Measurements from ENCODE around the gene DTNBP1.

Gene DTNBP1

DNA sequence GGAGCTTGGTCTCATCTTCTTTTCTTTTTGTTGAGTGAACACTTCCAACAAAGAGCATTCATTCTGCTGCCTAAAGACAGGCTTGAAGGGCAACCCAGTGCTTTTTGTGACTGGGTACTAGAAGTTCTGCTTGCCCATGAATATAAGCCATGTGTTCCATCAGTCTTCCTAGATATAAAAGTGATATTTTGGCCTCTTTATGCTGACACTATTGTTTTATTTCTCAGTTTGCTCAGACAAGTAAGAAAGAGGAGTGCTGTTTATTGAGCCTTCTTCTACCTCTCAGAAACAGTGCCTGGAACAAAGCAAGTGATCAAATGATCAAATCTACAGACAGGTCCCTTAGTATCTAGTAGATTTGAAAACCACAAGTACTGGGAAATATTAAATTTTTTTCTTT, 2.4 kb upstream of the DTNBP1 start:
- DNase-seq: no peak

DNA sequence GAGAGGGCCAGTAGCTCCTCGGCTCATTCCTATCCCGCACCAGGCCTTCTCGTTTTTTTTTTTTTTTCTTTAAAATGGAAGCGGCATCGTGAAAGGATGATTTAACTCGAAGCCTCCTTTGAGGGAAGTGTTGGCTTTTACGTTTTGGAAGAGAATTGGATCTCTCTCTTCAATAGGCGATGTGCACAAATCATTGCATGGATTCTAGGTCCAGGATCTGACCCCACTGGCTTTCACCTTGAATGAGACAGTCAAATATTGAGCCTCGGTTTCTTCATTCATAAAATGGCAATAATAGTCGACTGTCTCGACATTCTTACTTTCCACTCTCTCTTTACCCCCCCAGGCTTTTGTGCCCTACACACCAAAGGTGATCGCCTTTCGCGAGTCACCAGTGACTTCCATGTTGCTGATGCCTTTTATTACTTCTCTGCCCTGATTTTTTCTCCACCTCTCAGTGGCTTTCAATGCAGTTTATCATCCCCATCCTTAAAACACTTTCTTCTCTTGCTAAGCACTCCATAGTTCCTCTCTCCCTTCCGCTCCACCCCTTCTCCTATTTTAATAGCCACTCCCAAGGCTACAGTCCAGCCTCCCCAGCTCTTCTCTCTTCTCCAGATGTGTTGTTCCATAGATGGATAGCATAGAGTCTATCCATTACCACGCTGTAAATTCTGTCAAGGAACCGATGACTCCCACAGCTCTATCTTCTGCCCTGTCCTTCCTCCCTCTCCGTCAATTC, 473 bp upstream of the DTNBP1 start:
- no peak for DNase-seq

DNA sequence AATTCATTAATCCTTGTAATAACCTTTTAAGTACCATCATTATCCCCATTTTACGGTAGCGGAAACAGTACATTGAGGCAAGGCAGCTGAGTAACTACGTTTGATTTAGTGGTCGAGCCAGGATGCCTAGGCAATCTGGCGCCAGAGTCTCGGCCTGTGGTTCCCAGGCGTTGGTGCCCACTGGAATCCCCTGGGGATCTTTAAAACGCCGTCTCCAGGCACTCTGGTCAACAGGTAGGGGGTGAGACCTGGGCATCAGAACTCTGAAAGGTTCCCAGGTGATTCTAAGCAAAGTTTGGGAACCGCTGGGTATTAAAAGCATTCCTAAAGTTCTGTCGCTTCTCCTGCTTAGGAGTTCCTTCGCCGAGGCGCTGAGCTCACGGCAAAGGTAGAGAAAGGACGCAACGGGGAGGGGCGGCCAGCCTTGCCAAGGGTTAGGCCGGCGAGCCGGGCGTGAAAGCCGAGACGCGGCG, 939 bp downstream of the DTNBP1 start:
- DNase-seq: no peak

- no peak for DNase-seq
Observed at GRCh38 chr6:15659181-15659580, 3.6 kb downstream of the DTNBP1 start.

- no peak for DNase-seq
Observed at GRCh38 chr6:15658181-15658744, 4.6 kb downstream of the DTNBP1 start.

DNA sequence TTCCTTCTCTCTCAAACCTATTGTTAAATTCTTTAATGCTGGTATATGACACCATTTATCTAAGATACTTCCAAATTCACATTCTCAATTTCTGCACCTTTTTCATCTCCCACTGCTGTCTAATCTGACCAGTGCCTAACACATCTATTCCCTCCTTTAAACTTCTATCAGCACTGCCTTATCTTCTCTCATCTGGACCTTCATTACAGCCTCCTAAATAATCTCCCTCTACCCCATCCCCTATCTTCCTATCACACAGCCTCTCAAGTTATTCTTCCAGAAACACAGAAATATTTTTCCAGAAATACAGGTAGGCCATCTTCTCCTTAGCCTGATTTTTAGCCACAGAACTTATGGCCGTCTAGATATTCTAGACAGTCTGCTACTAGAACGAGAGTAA, 5.5 kb downstream of the DTNBP1 start:
- DNase-seq: no peak

- no peak for DNase-seq
Observed at GRCh38 chr6:15656145-15656544, 6.7 kb downstream of the DTNBP1 start.

DNA sequence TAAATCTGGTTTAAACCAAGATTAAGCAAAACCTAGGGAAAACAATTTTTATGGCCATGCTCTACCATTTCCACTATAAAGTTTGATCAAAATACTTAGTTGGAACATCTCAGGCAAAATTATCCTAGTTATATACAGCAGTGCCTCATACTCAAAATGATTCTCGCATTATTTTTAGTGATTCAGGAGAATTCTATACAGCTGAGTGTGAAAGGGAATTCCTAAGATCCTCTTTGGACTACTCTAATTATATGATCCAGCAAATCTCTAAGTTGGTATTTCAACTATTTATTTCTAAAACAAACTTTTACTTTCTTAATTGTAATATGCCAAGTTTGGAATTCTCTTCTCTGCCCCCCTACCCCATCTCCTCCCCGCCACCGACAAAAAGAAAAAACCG, 8.6 kb downstream of the DTNBP1 start:
- peak; percentile 11 for DNase-seq

DNA sequence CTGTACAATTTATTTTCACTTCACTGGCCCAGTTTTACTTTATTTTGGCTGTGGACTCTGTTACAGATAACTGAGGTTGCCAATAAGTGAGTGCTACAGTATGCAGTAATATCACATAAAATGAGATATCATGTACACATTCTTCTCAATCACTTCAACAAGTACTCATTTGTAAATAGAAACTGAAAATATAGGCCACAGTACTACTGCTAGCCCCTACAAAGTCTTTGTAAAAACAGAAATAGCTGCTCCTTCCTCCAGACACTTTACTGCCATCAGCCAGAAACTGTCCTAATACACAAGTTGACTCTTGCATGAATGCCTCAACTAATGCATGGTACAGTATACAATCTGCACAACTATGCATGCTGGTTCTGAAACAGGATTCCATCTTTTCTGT, 9.2 kb downstream of the DTNBP1 start:
- DNase-seq: no peak

- peak; percentile 41 for DNase-seq
Observed at GRCh38 chr6:15650004-15650559, 12.7 kb downstream of the DTNBP1 start.

DNA sequence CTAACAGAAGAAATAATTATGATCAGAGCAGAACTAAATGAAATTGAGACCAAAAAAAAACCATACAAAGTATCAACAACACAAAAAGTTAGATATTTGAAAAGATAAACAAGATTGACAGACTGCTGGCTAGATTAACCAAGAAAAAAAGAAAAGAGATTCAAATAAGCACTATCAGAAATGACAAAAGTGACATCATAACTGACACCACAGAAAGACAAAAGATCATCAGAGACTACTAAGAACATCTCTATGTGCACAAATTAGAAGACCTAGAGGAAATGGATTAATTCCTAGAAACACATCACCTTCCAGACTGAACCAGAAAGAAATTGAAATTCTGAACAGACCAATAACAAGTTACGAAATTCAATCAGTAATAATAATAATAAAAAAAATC, 17.9 kb downstream of the DTNBP1 start:
- no peak for DNase-seq

DNA sequence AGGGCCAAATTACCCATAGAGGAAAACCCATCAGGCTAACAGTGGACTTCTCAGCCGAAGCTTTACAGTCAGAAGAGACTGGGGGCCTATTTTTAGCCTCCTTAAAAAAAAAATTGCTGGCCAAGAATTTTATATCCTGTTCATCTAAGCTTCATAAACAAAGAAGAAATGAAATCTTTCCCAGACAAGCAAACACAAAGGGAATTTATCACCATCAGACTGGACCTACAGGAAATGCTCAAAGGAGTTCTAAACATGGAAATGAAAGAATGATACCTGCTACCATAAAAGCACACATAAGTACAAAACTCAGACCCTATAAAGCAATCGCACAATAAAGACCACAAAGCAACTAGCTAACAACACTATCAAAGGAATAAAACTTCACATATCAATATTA, 19.3 kb downstream of the DTNBP1 start:
- no peak for DNase-seq

DNA sequence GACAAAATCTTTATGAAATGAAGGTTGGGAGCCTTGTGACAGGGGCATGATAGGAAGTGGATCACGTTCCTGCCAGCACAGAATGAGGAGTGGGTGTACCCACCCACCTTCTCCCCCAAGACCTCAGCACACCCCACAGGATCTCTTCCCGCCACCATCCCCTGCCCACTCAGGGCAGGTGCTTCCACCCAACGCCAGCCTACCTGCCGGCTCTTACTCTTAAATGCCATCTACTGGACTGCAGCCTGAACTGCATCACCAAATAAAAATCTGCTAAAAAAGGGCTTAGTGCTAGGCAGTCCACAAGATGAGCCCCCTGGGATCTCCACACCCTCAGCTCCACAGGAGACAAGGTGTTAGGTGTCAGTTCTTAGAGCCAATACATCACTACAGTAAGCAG, 20.6 kb downstream of the DTNBP1 start:
- no peak for DNase-seq

DNA sequence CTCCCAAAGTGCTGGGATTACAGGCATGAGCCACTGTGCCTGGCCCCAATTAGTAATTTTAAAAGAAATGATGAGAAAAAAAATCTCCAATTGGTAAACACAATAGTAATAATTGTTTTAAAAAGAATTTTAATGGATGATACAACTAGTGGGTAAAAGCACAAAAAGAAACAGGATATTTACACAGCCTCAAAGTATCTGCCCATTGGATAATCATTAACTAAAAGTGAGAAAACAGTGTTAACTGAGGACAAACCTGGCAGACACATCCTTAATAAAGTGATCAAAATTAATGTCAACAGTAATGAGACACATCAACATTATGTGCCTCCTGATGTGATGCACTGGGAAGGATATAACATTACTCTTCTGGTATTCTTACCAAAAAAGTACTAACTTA, 24.5 kb downstream of the DTNBP1 start:
- DNase-seq: no peak

DNA sequence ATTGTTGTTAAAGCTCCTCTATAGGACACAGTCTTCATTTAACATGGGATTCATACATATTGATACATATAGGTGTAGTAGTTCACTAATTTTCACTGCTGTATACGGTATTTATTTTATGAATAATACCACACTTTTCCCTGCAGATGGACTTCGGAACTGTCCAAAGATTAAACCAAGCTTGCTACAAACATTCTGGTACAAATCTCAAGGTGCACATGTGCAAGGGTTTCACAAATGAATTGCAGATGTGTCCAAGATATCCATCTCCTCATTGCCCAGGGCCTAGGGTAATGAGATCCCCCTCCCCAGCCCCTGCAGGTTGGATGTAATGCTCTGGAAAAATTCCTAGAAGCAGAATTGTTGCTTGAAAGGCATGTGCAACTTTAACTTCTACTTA, 31.4 kb downstream of the DTNBP1 start:
- DNase-seq: no peak

DNA sequence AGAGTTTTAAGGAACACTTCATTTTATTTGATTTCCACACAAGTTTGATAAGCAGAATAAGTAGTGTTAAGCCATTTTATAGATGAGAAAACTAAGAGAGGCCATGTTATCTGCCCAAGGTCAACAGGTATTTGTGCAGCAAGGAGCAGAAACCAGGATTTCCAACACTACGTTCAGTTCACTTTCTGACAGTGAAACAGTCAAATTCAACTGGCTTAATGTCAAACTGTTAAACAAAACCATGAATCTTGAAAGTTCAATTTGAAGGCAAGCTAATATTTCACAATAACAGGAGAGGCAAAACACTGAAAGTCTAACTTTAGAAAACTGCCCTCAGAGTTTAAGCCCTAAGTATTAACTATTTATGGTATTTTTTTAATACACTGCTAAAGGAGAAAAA, 32.6 kb downstream of the DTNBP1 start:
- DNase-seq: no peak

DNA sequence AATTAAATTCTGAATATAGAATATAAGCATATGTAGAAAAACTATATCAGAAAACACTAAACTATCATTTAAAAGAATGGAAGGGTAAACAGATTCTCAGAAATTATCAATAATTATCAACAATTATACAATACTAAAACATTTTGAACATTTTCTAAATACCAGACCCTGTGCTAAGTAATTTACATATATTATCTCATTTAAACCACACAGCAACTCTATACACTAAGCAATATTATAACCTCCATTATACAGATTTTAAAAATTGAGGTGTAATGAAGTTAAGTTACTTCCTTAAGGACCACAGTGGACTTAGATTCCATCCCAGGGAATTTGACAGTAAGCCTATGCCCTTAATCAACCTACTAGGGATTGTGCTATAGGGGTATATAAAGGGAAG, 33.3 kb downstream of the DTNBP1 start:
- no peak for DNase-seq

DNA sequence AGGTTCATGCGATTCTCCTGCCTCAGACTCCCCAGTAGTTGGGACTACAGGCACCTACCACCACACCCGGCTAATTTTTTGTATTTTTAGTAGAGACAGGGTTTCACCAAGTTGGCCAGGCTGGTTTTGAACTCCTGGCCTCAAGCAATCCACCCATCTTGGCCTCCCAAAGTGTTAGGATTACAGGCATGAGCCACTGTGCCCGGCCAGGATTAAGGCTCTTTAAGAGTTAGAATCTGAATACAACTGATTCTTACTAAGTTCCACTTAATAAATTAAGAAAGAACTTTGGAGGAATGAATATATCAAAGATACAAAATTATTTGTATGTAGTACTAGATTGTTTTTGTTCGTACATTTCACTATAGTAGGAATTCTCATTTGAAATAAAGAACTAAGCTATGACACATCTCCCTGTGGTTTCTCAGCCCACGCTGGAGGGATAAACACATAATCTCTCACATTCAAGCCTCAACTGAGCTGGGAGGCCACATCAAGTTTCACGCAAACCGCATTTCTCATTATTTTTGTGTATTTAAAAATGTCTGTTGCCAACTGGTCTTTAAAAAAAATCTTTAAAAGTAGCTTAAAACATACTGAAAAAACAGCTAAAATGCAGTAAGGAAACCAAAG, 34.2 kb downstream of the DTNBP1 start:
- DNase-seq: peak; percentile 73

DNA sequence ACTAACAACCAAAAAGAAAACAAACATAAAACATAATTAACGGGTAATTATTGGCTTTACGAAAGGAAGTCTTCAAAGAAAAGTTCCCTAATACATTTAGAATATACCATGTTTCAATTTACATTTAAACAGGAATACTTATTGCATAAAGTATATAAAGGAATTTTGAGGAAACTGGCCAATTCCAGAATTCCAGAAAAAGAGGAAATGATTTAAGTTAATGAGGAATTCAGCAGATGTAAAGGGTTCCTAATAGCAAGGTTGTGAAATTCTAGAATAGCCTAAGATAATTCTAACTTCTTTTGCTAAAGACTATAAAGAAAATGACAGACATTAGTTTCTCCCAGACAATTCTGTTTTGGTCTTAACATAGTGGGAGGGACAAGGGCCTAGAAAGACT, 35.0 kb downstream of the DTNBP1 start:
- DNase-seq: no peak

DNA sequence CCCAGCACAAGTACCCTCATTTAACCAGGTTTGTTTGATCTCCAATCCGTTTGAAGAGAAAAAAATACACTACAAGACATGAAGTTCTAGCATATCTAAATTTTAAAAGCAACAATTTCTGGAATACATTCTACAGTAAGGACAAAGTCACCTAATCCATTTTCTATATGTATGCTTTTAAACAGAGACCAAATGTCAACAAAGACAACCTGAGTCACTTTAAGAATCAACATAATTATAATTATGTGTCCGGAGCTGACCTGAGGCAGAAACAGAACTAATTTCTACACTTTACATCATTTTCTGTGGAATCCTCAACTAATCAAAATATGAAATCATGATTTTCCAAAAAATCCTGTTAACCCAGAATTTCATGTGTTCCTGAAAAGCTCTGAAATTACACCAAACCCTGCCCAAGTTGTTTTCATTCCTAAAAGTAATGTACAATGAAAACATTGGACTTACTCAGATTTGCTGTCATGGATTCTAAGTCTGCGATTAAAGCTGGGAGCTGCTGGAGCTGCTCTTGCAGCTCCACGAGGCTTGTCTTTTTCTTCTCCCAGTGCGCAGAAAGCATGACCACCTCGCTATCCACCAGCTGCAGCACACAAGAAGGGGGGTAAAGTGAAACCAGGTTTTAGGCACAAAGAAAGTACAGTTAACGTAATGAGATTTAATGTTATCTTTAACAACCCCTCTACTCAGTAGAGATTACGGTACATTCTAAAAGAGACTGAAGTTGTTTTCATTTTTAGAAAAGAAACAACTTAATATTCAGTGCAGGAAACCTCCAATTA, 35.8 kb downstream of the DTNBP1 start:
- DNase-seq: no peak

- DNase-seq: no peak
Observed at GRCh38 chr6:15626160-15626559, 36.7 kb downstream of the DTNBP1 start.

DNA sequence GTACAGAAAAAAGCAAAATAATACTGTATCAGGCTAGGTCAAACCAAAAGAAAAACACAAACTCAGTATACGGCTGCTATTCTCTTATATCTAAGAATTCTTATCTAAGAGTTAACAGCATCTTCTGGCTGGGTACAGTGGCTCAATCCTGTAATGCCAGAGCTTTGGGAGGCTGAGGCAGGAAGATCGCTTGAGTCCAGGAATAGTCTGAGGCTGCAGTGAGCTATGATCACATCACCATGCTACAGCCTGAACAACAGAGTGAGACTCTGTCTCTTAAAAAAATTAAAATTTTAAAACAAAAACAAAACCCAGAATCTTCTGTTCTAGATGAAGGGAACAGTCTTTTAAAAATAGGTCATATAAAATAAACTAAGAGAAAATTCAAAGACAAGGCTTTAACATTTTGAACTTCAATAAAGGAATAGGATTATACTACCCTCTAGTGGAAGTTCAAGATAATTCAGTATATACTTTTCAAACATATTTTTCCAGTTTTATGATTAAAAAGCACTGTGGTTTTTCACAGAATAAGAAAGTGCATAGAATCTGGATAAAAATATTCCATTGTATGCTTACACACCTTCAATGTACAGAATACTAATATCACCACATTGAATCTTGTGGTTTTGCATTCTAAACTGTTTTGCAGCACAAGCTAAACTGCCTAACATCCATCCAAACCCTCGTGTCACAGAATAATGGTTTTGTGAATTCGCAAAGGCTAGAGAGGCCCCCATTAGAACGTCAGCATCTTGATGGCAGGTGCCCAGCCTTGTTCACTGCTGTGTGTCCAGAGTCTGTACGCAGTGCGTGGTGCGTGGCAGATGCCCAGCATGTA, 39.3 kb downstream of the DTNBP1 start:
- no peak for DNase-seq

Data from EL (cell line).